Activated CD8-positive, alpha-beta memory T cell treated with anti-CD3 and anti-CD28 coated beads for 36 hours (primary cell): ENCODE measurements around the gene VTI1B. TPM values are rescaled to one million over a fixed set of nuclear protein-coding genes. Genes with fewer than 3 reads are reported as not detected.

Source experiments
- CTCF ChIA-PET: fragments of 350-600 bp; sonication (Branson Sonifier 250); formaldehyde crosslinking; loops from one replicate; lab custom pipeline; 2021; ENCODE audit warnings: antibody characterized with exemption; lab: Charles Lee
- POLR2A ChIA-PET: fragments of 350-600 bp; sonication (Branson Sonifier 250); formaldehyde crosslinking; loops from one replicate; lab custom pipeline; 2021; ENCODE audit warnings: antibody characterized with exemption; lab: Charles Lee
- total RNA-seq, 2 experiments: library from RNA; stranded (reverse); gene quantifications; one replicate each; pipeline ENCODE4 v1.2.3, GENCODE V29; 2021

Gene VTI1B
- total RNA-seq, 2 experiments from 2014 or later = 83.5 to 84.0 TPM

DNA sequence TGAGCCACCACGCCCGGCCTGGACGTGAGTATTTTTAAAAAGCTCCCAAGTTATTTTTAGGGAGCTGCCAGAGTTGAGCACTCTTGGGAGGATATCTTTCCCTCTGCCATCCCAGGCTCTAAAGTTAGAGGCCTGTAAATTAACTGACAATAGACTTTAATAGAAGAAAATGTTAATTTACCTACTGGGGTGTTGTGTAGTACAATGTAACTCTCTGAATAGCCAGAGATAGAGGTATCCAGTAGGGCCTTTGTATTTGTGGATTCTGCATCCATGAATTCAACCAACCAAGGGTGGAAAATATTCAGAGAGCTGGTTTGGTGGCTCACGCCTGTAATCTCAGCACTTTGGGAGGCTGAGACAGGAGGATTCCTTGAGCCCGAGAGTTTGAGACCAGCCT lies 66.8 kb downstream of the VTI1B start:
- CTCF ChIA-PET = no interaction called here
- POLR2A ChIA-PET = no interaction called here

- POLR2A ChIA-PET = no interaction called here
- CTCF ChIA-PET = no interaction called here
These were observed 71.4 kb downstream of the VTI1B start for GRCh38 chr14:67602995-67603545.

- ChIA-PET POLR2A (no interaction called here), CTCF (no interaction called here)
These were observed 72.4 kb downstream of the VTI1B start for GRCh38 chr14:67602076-67602475.

DNA sequence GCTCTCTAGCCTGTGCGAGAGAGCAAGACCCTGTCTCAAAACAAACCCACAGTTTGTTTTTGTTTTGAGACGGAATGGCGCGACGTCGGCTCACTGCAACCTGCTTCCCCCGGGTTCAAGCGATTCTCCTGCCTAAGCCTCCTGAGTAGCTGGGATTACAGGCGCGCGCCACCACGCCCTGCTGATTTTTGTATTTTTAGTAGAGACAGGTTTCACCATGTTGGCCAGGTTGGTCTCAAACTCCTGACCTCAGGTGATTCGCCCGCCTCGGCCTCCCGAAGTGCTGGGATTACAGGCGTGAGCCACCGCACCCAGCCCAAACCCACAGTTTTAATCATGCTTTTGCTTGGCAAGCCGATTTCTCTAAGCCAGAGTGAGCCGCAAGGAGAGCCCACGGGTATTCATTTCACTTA lies 73.9 kb downstream of the VTI1B start:
- ChIA-PET POLR2A (interaction anchor here (0.5 to 2.1 kb wide), 5 partner anchors 18 to 174 kb away, joined by 3 to 13 read pairs (median 4); partner anchors contain the start of gene RDH11), CTCF (interaction anchor here (0.7 to 2.5 kb wide), 8 partner anchors 11 to 122 kb away, joined by 3 to 10 read pairs (median 6); partner anchors contain the start of gene RDH11)

DNA sequence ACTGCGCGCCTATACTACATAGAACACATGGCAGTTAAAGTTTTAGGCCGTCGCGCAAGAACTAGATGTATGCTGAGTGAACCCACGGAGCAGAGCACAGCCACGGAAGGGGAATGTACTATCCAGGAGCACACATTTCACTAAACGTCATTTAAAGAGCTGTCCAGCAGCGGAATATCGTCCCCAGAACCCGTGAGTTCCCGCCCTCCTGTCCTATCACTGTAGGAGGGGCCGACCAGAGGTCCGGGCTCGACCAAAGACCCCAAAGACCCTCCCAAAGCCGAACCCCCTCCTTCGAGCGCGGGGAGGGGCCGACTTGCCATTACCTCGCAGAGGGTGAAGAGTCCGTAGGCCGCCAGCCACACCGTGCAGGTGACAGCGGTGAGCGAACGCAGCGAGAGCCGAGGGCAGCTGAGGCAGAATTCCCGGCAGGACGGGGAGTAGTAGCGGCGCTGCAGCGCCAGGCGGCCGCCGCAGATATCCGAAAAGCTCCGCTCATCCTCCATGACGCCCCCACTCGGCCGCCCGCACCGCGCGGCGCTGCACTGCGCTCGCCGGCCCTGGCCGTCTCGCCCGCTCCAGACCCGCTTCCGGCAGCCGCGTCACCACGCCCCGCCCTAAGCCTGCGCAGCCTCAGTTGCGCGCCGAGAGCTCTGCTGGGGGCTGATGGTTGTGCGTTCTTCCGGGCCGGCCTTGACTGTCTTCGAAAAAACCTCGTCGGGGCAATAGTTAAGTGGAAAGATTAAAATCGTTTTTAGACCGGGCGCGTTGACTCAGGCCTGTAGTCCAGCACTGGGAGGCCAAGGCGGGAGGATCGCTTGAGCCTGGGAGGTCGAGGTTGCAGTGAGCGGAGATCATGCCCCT lies 74.5 kb downstream of the VTI1B start, which contains the start of gene PIGH:
PIGH (minus strand) TSS at position 571 of the 864 bp plus-strand sequence; CDS start at position 506, 65 bp downstream.
- POLR2A ChIA-PET = interaction anchor here (0.5 to 2.1 kb wide), 6 partner anchors 19 to 173 kb away, joined by 3 to 13 read pairs (median 4); partner anchors contain the start of gene RDH11
- CTCF ChIA-PET = interaction anchor here (0.7 to 2.5 kb wide), 12 partner anchors 10 to 172 kb away, joined by 3 to 10 read pairs (median 4); partner anchors contain the start of gene RDH11

Other genes with a start within 250 kb of the VTI1B start
- 1 to 10 TPM; 1.5 TPM for gene TMEM229B, start 185.9 kb downstream of the VTI1B start, total RNA-seq
- gene PLEKHH1, start 141.3 kb downstream of the VTI1B start, total RNA-seq = 1 to 10 TPM; 1.6 to 2.0 TPM
- gene PIGH, start 74.4 kb downstream of the VTI1B start, total RNA-seq = 10 to 100 TPM; 21.6 to 22.7 TPM
- gene ARG2, start 54.7 kb downstream of the VTI1B start, total RNA-seq = 1 to 10 TPM; 5.5 to 5.6 TPM
- 10 to 100 TPM; 59.1 to 60.6 TPM for gene RDH11, start 21.1 kb upstream of the VTI1B start, total RNA-seq
- gene RDH12, start 27.3 kb upstream of the VTI1B start, total RNA-seq = not detected
- 10 to 100 TPM; 18.6 to 18.9 TPM for gene ZFYVE26, start 142.0 kb upstream of the VTI1B start, total RNA-seq
- gene RAD51B, start 145.1 kb upstream of the VTI1B start, total RNA-seq = 10 to 100 TPM; 25.0 to 26.0 TPM